ENCODE results near the gene AGMO. TPM values are rescaled to one million over a fixed set of nuclear protein-coding genes. Genes with fewer than 3 reads are reported as not detected.

The AGMO gene
- total RNA-seq, 1 donor from 2014 or later = 0.34 TPM

GRCh38 chr7:15332956-15333355 lies 228.9 kb downstream of the AGMO start:
- no peak overlapping the region for H3K4me2 ChIP-seq (ENCODE audit: low read length)
- H3K79me2 ChIP-seq (ENCODE audit: insufficient read depth, low read length) = no peaks in the 10 kb centered on the region
- H3K9me3 ChIP-seq (ENCODE audit: insufficient read depth, low read depth, low read length) = no peaks in the 10 kb centered on the region
- Mint-ChIP-seq H3K4me1 (ENCODE audit: low read depth, unreplicated experiment) (peaks cover 2% of the 10 kb centered on the region), H3K27me3 (ENCODE audit: low read depth, unreplicated experiment) (no peaks in the 10 kb centered on the region), H3K27ac (ENCODE audit: unreplicated experiment) (no peak overlapping the region), H3K36me3 (ENCODE audit: low read depth, unreplicated experiment) (no peaks in the 10 kb centered on the region), H3K4me3 (ENCODE audit: unreplicated experiment) (no peak overlapping the region), H3K9me3 (ENCODE audit: unreplicated experiment) (no peaks in the 10 kb centered on the region)
- FAIRE-seq (no peak), DNase-seq (ENCODE audit: low read depth) (no peak)
- H3K4me1 ChIP-seq (ENCODE audit: insufficient read depth, low read length) = no peaks in the 10 kb centered on the region
- no peak for TF ChIP-seq CTCF (IDR thresholded peaks at IDR 0.05; ENCODE audit: insufficient read depth, low read depth, low read length)
- TF ChIP-seq EZH2 (IDR thresholded peaks at IDR 0.05; ENCODE audit: insufficient read depth, low read length) = no peak
- no peak overlapping the region for H3K27ac ChIP-seq (ENCODE audit: low read depth, low read length)
- H3K4me3 ChIP-seq (ENCODE audit: insufficient read depth, low read depth, low read length) = no peak overlapping the region
- H2AFZ ChIP-seq (ENCODE audit: low read depth, low read length) = no peak overlapping the region
- H3K27me3 ChIP-seq (ENCODE audit: insufficient read depth, low read length) = peaks cover 2% of the 10 kb centered on the region
- H3K36me3 ChIP-seq (ENCODE audit: insufficient read depth, low read length) = no peaks in the 10 kb centered on the region
- no peak overlapping the region for H3K9ac ChIP-seq (ENCODE audit: low read length)
- H4K20me1 ChIP-seq (ENCODE audit: insufficient read depth, low read length) = no peaks in the 10 kb centered on the region

- H4K20me1 ChIP-seq (ENCODE audit: insufficient read depth, low read length) = no peaks in the 10 kb centered on the region
- H2AFZ ChIP-seq (ENCODE audit: low read depth, low read length) = no peak overlapping the region
- Mint-ChIP-seq H3K9me3 (ENCODE audit: unreplicated experiment) (no peaks in the 10 kb centered on the region), H3K27me3 (ENCODE audit: low read depth, unreplicated experiment) (no peaks in the 10 kb centered on the region), H3K4me1 (ENCODE audit: low read depth, unreplicated experiment) (peaks cover 2% of the 10 kb centered on the region), H3K4me3 (ENCODE audit: unreplicated experiment) (no peak overlapping the region), H3K27ac (ENCODE audit: unreplicated experiment) (no peak overlapping the region), H3K36me3 (ENCODE audit: low read depth, unreplicated experiment) (no peaks in the 10 kb centered on the region)
- H3K4me2 ChIP-seq (ENCODE audit: low read length) = no peak overlapping the region
- no peak overlapping the region for H3K27ac ChIP-seq (ENCODE audit: low read depth, low read length)
- no peaks in the 10 kb centered on the region for H3K4me1 ChIP-seq (ENCODE audit: insufficient read depth, low read length)
- H3K79me2 ChIP-seq (ENCODE audit: insufficient read depth, low read length) = no peaks in the 10 kb centered on the region
- H3K4me3 ChIP-seq (ENCODE audit: insufficient read depth, low read depth, low read length) = no peak overlapping the region
- H3K36me3 ChIP-seq (ENCODE audit: insufficient read depth, low read length) = no peaks in the 10 kb centered on the region
- TF ChIP-seq CTCF (IDR thresholded peaks at IDR 0.05; ENCODE audit: insufficient read depth, low read depth, low read length) = no peak
- no peak for TF ChIP-seq EZH2 (IDR thresholded peaks at IDR 0.05; ENCODE audit: insufficient read depth, low read length)
- H3K9me3 ChIP-seq (ENCODE audit: insufficient read depth, low read depth, low read length) = no peaks in the 10 kb centered on the region
- FAIRE-seq (no peak), DNase-seq (ENCODE audit: low read depth) (no peak)
- peaks cover 2% of the 10 kb centered on the region for H3K27me3 ChIP-seq (ENCODE audit: insufficient read depth, low read length)
- no peak overlapping the region for H3K9ac ChIP-seq (ENCODE audit: low read length)
These were observed 230.9 kb downstream of the AGMO start for GRCh38 chr7:15330943-15331342.

GRCh38 chr7:15327001-15327400 lies 234.8 kb downstream of the AGMO start:
- no peaks in the 10 kb centered on the region for H4K20me1 ChIP-seq (ENCODE audit: insufficient read depth, low read length)
- DNase-seq (ENCODE audit: low read depth) (no peak), FAIRE-seq (no peak)
- H3K27ac Mint-ChIP-seq (ENCODE audit: unreplicated experiment) = no peak overlapping the region
- TF ChIP-seq CTCF (IDR thresholded peaks at IDR 0.05; ENCODE audit: insufficient read depth, low read depth, low read length) (no peak), EZH2 (IDR thresholded peaks at IDR 0.05; ENCODE audit: insufficient read depth, low read length) (no peak)
- H3K27ac ChIP-seq (ENCODE audit: low read depth, low read length) = no peak overlapping the region
- no peaks in the 10 kb centered on the region for H3K4me1 ChIP-seq (ENCODE audit: insufficient read depth, low read length)
- H3K4me3 Mint-ChIP-seq (ENCODE audit: unreplicated experiment) = no peak overlapping the region
- H3K9ac ChIP-seq (ENCODE audit: low read length) = no peak overlapping the region
- no peaks in the 10 kb centered on the region for H3K9me3 Mint-ChIP-seq (ENCODE audit: unreplicated experiment)
- no peaks in the 10 kb centered on the region for H3K36me3 ChIP-seq (ENCODE audit: insufficient read depth, low read length)
- H3K4me2 ChIP-seq (ENCODE audit: low read length) = no peak overlapping the region
- H3K79me2 ChIP-seq (ENCODE audit: insufficient read depth, low read length) = no peaks in the 10 kb centered on the region
- H3K4me1 Mint-ChIP-seq (ENCODE audit: low read depth, unreplicated experiment) = peaks cover 2% of the 10 kb centered on the region
- no peaks in the 10 kb centered on the region for H3K36me3 Mint-ChIP-seq (ENCODE audit: low read depth, unreplicated experiment)
- no peak overlapping the region for H2AFZ ChIP-seq (ENCODE audit: low read depth, low read length)
- H3K9me3 ChIP-seq (ENCODE audit: insufficient read depth, low read depth, low read length) = no peaks in the 10 kb centered on the region
- H3K27me3 ChIP-seq (ENCODE audit: insufficient read depth, low read length) = peaks cover 2% of the 10 kb centered on the region
- no peak overlapping the region for H3K4me3 ChIP-seq (ENCODE audit: insufficient read depth, low read depth, low read length)
- H3K27me3 Mint-ChIP-seq (ENCODE audit: low read depth, unreplicated experiment) = no peaks in the 10 kb centered on the region
